HepG2 (cell line): ENCODE data around the gene EFNA2. TPM values are rescaled to one million over a fixed set of nuclear protein-coding genes. Genes with fewer than 3 reads are reported as not detected.
A peak's percentile ranks its signal among the peaks of the same experiment; 100 is the strongest.

Experiments used
- ERF ChIP-seq: IDR thresholded peaks from 2 replicates; pipeline ENCODE4 v1.6.1; 2018; ENCODE audit warnings: missing biosample characterization, missing genetic modification reagents
- EZH2 ChIP-seq: conservative IDR thresholded peaks from 2 replicates; pipeline ENCODE4 v1.6.1; 2012; ENCODE audit warnings: mild to moderate bottlenecking, low read depth, low read length, moderate library complexity
- FOSL2 ChIP-seq: sonication (generic); formaldehyde crosslinking; IDR thresholded peaks from 2 replicates; pipeline ENCODE4 v1.4.0; 2020; ENCODE audit warnings: missing genetic modification reagents
- IRX3 ChIP-seq: sonication (generic); formaldehyde crosslinking; IDR thresholded peaks from 2 replicates; pipeline ENCODE4 v1.8.1; 2023; ENCODE audit warnings: mild to moderate bottlenecking, low read depth, missing genetic modification reagents, borderline replicate concordance
- ISL2 ChIP-seq: sonication (generic); formaldehyde crosslinking; IDR thresholded peaks from 2 replicates; pipeline ENCODE4 v1.5.0; 2020; ENCODE audit warnings: missing genetic modification reagents
- KAT2B ChIP-seq: fragments of 150-350 bp; IDR thresholded peaks from 2 replicates; pipeline ENCODE4 v1.6.1; 2014; ENCODE audit warnings: low read depth, low read length, borderline replicate concordance
- KLF12 ChIP-seq: sonication (generic); formaldehyde crosslinking; IDR thresholded peaks from 2 replicates; pipeline ENCODE4 v1.4.0; 2020; ENCODE audit warnings: missing genetic modification reagents, borderline replicate concordance
- NR2F1 ChIP-seq, 2 experiments: fragments of 450-650 bp in 1 of 2; formaldehyde crosslinking in 1 of 2; IDR thresholded peaks; 2 replicates each; pipeline versions ENCODE4 v1.5.0 to v1.6.1; 2016 to 2020; ENCODE audit warnings: mild to moderate bottlenecking in 1 of 2, missing compliant biosample characterization in 1 of 2, missing genetic modification reagents in 1 of 2, moderate library complexity in 1 of 2
- PLRG1 ChIP-seq: fragments of 450-650 bp; conservative IDR thresholded peaks from 2 replicates; pipeline ENCODE4 v1.6.1; 2016
- RBFOX2 ChIP-seq: fragments of 200-400 bp; formaldehyde crosslinking; IDR thresholded peaks from 2 replicates; pipeline ENCODE4 v1.6.1; 2017; ENCODE audit warnings: low read depth, mild to moderate bottlenecking, low read length
- SAFB2 ChIP-seq: sonication (generic); formaldehyde crosslinking; IDR thresholded peaks from 2 replicates; pipeline ENCODE4 v1.5.1; 2020; ENCODE audit warnings: missing genetic modification reagents, low read depth, mild to moderate bottlenecking, borderline replicate concordance
- SP4 ChIP-seq: sonication (generic); formaldehyde crosslinking; IDR thresholded peaks from 2 replicates; pipeline ENCODE4 v1.8.1; 2023; ENCODE audit warnings: mild to moderate bottlenecking, missing genetic modification reagents
- TEAD2 ChIP-seq: sonication (generic); formaldehyde crosslinking; IDR thresholded peaks from 2 replicates; pipeline ENCODE4 v1.9.0; 2021; ENCODE audit warnings: missing genetic modification reagents
- YEATS2 ChIP-seq: sonication (generic); formaldehyde crosslinking; IDR thresholded peaks from 2 replicates; pipeline ENCODE4 v1.4.0; 2020; ENCODE audit warnings: missing genetic modification reagents, borderline replicate concordance
- ZBTB20 ChIP-seq: sonication (generic); formaldehyde crosslinking; IDR thresholded peaks from 2 replicates; pipeline ENCODE4 v1.8.1; 2023; ENCODE audit warnings: missing genetic modification reagents, low read depth, mild to moderate bottlenecking, borderline replicate concordance
- ZEB1 ChIP-seq: IDR thresholded peaks from 2 replicates; pipeline ENCODE4 v1.6.1; 2012; ENCODE audit warnings: mild to moderate bottlenecking, low read depth, inconsistent platforms; ENCODE audit not compliant: insufficient replicate concordance
- ZKSCAN8 ChIP-seq: IDR thresholded peaks from 2 replicates; pipeline ENCODE4 v1.6.1; 2016; ENCODE audit warnings: borderline replicate concordance, missing genetic modification reagents, missing compliant biosample characterization
- ZNF556 ChIP-seq: sonication (generic); formaldehyde crosslinking; IDR thresholded peaks from 2 replicates; pipeline ENCODE4 v1.4.0; 2020; ENCODE audit warnings: mild to moderate bottlenecking, missing genetic modification reagents, borderline replicate concordance
- ZNF746 ChIP-seq: sonication (generic); formaldehyde crosslinking; IDR thresholded peaks from 2 replicates; pipeline ENCODE4 v1.8.0; 2022; ENCODE audit warnings: mild to moderate bottlenecking, missing genetic modification reagents
- ZNF792 ChIP-seq: IDR thresholded peaks from 2 replicates; pipeline ENCODE4 v1.6.1; 2016
- polyA plus RNA-seq, 8 experiments: library from polyadenylated mRNA; depleted of rRNA in 3 of 8; stranded (reverse) in 7 of 8; unstranded in 1 of 8; fragments of >200 nt; fragmentation: Illumina TruSeq in 4 of 8; extraction: Trizol in 4 of 8; gene quantifications; 2 replicates each; pipeline versions ENCODE4 v1.2.1 to v1.2.3, GENCODE V29; 2011 to 2016; ENCODE audit warnings: low read depth in 4 of 8, missing spikeins in 1 of 8, mixed read lengths in 1 of 8; ENCODE audit not compliant: insufficient read depth in 1 of 8
- total RNA-seq, 5 experiments: library from RNA; depleted of rRNA; stranded (reverse); fragments of >200 nt; fragmentation: Illumina TruSeq; extraction: Trizol; gene quantifications; 2 replicates each; pipeline ENCODE4 v1.2.3, GENCODE V29; 2016; ENCODE audit warnings: low read depth in 1 of 5
- TF ChIP-seq, protein P1 (sequence below): sonication (generic); formaldehyde crosslinking; IDR thresholded peaks from 2 replicates; pipeline ENCODE4 v1.5.1; 2020; ENCODE audit warnings: mild to moderate bottlenecking, moderate library complexity, missing genetic modification reagents
- TF ChIP-seq, protein P2 (sequence below): sonication (generic); formaldehyde crosslinking; IDR thresholded peaks from 2 replicates; pipeline ENCODE4 v1.8.0; 2022; ENCODE audit warnings: mild to moderate bottlenecking, missing genetic modification reagents, borderline replicate concordance
- TF ChIP-seq, protein P3 (sequence below): sonication (generic); formaldehyde crosslinking; IDR thresholded peaks from 2 replicates; pipeline ENCODE4 v1.9.0; 2022; ENCODE audit warnings: low read depth, missing genetic modification reagents
- TF ChIP-seq, protein P4 (sequence below): sonication (generic); formaldehyde crosslinking; IDR thresholded peaks from 2 replicates; pipeline ENCODE4 v1.4.0; 2020; ENCODE audit warnings: missing genetic modification reagents

The EFNA2 gene
- total and polyA plus RNA-seq, 2 of the 13 experiments (the other 11 are each of a cell fraction or from before 2014, with no cell fraction given), result 6.0 to 9.9 TPM

DNA sequence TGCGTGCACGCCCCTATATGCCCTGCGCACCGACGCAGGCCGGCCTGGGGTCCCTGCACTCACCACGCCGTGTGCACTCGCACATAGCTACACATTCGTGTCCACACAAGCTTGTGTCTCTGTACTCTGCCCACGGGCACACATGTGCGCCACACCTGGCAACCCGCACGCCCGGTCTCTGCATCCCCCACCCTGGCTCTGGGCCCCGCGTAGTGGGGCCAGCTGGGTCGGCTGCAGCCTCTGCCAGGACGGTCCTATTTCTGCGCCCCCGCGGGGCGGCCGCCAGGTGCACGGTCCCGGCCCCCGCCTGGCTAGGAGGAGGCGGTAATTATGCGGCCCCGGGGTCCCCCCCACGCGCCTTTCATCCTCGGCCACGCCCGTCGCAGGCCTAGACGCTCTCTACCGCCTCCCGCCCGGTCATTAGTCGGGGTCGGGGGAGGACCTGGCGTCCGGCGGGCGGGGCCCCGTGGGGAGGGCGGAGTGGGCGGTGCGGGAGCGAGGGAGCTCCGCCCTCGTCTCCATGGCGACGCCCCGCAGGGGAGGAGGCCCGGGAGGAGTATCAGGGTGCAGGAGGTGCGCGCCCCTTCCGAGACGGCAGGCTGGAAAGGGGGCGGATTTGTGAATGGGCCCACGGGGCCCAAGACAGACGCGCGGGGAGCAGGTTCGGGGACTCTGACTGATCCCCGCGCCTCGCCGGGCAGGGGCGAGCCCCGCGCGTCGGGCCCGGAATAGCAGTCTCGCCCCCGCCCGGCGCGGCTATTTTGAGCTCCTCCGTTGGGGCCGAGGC is 19.4 kb upstream of the EFNA2 start (continued):
- TF ChIP-seq, protein P1, sequence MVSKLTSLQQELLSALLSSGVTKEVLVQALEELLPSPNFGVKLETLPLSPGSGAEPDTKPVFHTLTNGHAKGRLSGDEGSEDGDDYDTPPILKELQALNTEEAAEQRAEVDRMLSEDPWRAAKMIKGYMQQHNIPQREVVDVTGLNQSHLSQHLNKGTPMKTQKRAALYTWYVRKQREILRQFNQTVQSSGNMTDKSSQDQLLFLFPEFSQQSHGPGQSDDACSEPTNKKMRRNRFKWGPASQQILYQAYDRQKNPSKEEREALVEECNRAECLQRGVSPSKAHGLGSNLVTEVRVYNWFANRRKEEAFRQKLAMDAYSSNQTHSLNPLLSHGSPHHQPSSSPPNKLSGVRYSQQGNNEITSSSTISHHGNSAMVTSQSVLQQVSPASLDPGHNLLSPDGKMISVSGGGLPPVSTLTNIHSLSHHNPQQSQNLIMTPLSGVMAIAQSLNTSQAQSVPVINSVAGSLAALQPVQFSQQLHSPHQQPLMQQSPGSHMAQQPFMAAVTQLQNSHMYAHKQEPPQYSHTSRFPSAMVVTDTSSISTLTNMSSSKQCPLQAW (CRISPR knock-in tag), result peak; percentile 74; the same call in 1 of the 2 replicates
- TF ChIP-seq TEAD2 (CRISPR knock-in tag) (no peak), KAT2B (no peak), RBFOX2 (peak; percentile 79), PLRG1 (no peak), SAFB2 (CRISPR knock-in tag) (peak; percentile 11; the same call in 1 of the 2 replicates), ZBTB20 (no peak), ZKSCAN8 (CRISPR knock-in tag) (peak; percentile 20; the same call in 1 of the 2 replicates), ZNF792 (CRISPR knock-in tag) (0 out of 2 replicates have a peak, but pooled peaks have one; percentile 28), KLF12 (CRISPR knock-in tag) (peak; percentile 77; the same call in 1 of the 2 replicates), ZEB1 (peak; percentile 22), IRX3 (CRISPR knock-in tag) (no peak), EZH2 (no peak), SP4 (0 out of 2 replicates have a peak, but pooled peaks have one; percentile 61), NR2F1 (CRISPR knock-in tag; IDR thresholded peaks at IDR 0.05) (0 out of 4 replicates have a peak, but pooled peaks of 1 of the 2 experiments have one; percentile 20), YEATS2 (CRISPR knock-in tag) (peak; percentile 55; the same call in 1 of the 2 replicates), ISL2 (peak; percentile 41), ZNF746 (CRISPR knock-in tag) (peak; percentile 92), ZNF556 (peak; percentile 71; the same call in 1 of the 2 replicates), FOSL2 (CRISPR knock-in tag) (peak; percentile 77), ERF (CRISPR knock-in tag) (peak; percentile 68)
- TF ChIP-seq, protein P2, sequence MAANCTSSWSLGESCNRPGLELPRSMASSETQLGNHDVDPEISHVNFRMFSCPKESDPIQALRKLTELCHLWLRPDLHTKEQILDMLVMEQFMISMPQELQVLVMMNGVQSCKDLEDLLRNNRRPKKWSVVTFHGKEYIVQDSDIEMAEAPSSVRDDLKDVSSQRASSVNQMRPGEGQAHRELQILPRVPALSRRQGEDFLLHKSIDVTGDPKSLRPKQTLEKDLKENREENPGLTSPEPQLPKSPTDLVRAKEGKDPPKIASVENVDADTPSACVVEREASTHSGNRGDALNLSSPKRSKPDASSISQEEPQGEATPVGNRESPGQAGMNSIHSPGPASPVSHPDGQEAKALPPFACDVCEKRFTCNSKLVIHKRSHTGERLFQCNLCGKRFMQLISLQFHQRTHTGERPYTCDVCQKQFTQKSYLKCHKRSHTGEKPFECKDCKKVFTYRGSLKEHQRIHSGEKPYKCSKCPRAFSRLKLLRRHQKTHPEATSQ, result peak; percentile 36; the same call in 1 of the 2 replicates
- TF ChIP-seq, protein P3, sequence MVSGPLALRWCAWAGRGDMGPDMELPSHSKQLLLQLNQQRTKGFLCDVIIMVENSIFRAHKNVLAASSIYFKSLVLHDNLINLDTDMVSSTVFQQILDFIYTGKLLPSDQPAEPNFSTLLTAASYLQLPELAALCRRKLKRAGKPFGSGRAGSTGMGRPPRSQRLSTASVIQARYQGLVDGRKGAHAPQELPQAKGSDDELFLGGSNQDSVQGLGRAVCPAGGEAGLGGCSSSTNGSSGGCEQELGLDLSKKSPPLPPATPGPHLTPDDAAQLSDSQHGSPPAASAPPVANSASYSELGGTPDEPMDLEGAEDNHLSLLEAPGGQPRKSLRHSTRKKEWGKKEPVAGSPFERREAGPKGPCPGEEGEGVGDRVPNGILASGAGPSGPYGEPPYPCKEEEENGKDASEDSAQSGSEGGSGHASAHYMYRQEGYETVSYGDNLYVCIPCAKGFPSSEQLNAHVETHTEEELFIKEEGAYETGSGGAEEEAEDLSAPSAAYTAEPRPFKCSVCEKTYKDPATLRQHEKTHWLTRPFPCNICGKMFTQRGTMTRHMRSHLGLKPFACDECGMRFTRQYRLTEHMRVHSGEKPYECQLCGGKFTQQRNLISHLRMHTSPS (CRISPR knock-in tag), result peak; percentile 78
- TF ChIP-seq, protein P4, sequence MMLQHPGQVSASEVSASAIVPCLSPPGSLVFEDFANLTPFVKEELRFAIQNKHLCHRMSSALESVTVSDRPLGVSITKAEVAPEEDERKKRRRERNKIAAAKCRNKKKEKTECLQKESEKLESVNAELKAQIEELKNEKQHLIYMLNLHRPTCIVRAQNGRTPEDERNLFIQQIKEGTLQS (CRISPR knock-in tag), result peak; percentile 51
